A549 (cell line): Measurements from ENCODE around the gene ZNF367. TPM values are rescaled to one million over a fixed set of nuclear protein-coding genes. Genes with fewer than 3 reads are reported as not detected.
A peak's percentile ranks its signal among the peaks of the same experiment; 100 is the strongest.

Experiments used
- ATAC-seq, 2 experiments: fragments of 200-7000 bp in 1 of 2; fragments of >200 bp in 1 of 2; cut with Nextera tagmentation in 1 of 2; cut with Tn5 transposase in 1 of 2; 3 replicates each; pipeline versions ENCODE4 v1.8.0 to v1.9.1; 2018 to 2020; ENCODE audit warnings: mild to moderate bottlenecking in 1 of 2, moderate library complexity in 1 of 2
- CTCF ChIA-PET: fragments of 300-600 bp; sonication (Branson Sonifier 250); formaldehyde crosslinking; extraction: SDS; loops from one replicate; lab custom pipeline; 2021; ENCODE audit warnings: antibody characterized with exemption, inconsistent platforms; lab: Yijun Ruan, JAX
- POLR2A ChIA-PET: fragments of 350-600 bp; formaldehyde crosslinking; extraction: SDS; loops from one replicate; lab custom pipeline; 2021; ENCODE audit warnings: antibody characterized with exemption, inconsistent platforms; lab: Yijun Ruan, JAX
- DNase-seq, 2 experiments: peaks; one replicate each; pipeline versions ENCODE4 v3.0.0 to v3.0.0-alpha.2; 2011 to 2016; ENCODE audit warnings: low read depth in 1 of 2, low spot score in 1 of 2
- FAIRE-seq: peaks from 2 replicates; lab custom pipeline; 2011; peaks lifted over from hg19 to GRCh38; lab: Jason Lieb, UNC
- H3K27ac ChIP-seq, 2 experiments: fragments of >200 bp; sonication (Bioruptor Twin); formaldehyde crosslinking; 3 replicates each; pipeline ENCODE4 v1.5.1; 2016 to 2017
- H3K4me1 ChIP-seq: fragments of >200 bp; sonication (Bioruptor Twin); formaldehyde crosslinking; 3 replicates; pipeline ENCODE4 v1.6.1; 2016
- H3K4me2 ChIP-seq: fragments of >200 bp; sonication (Bioruptor Twin); formaldehyde crosslinking; 3 replicates; pipeline ENCODE4 v1.6.1; 2016
- H3K4me3 ChIP-seq: fragments of >200 bp; sonication (Bioruptor Twin); formaldehyde crosslinking; 3 replicates; pipeline ENCODE4 v1.5.1; 2016
- H3K9me3 ChIP-seq: fragments of >200 bp; sonication (Bioruptor Twin); formaldehyde crosslinking; 3 replicates; pipeline ENCODE4 v1.6.1; 2016
- BCL3 ChIP-seq: fragments of >200 bp; sonication (Bioruptor Twin); formaldehyde crosslinking; IDR thresholded peaks from 3 replicates; pipeline ENCODE4 v1.6.1; 2016
- FOSB ChIP-seq: fragments of 250-450 bp; sonication (Bioruptor Pico); IDR thresholded peaks from 2 replicates; pipeline ENCODE4 v1.5.0; 2020; ENCODE audit warnings: mild to moderate bottlenecking, moderate library complexity
- FOSL2 ChIP-seq, 2 experiments: fragments of 450-650 bp in 1 of 2; fragments of >200 bp in 1 of 2; sonication (Bioruptor Twin) in 1 of 2; formaldehyde crosslinking; IDR thresholded peaks; 2 replicates each; pipeline versions ENCODE4 v1.5.0 to v1.6.1; 2016 to 2020; ENCODE audit warnings: mild to moderate bottlenecking in 1 of 2, moderate library complexity in 1 of 2
- HOXB13 ChIP-seq: fragments of 250-450 bp; sonication (Bioruptor Pico); IDR thresholded peaks from 2 replicates; pipeline ENCODE4 v1.5.0; 2020; ENCODE audit warnings: low read depth, mild to moderate bottlenecking, moderate library complexity
- MAFK ChIP-seq: fragments of 450-650 bp; IDR thresholded peaks from 2 replicates; pipeline ENCODE4 v1.6.1; 2014; ENCODE audit not compliant: partially characterized antibody
- MAX ChIP-seq: IDR thresholded peaks from 2 replicates; pipeline ENCODE4 v1.6.1; 2012
- NPAS2 ChIP-seq: fragments of 250-450 bp; sonication (Bioruptor Pico); IDR thresholded peaks from 2 replicates; pipeline ENCODE4 v1.8.0; 2022; ENCODE audit warnings: mild to moderate bottlenecking, moderate library complexity, borderline replicate concordance
- NR3C1 ChIP-seq: fragments of >200 bp; sonication (Bioruptor Twin); formaldehyde crosslinking; IDR thresholded peaks from 3 replicates; pipeline ENCODE4 v1.6.1; 2017
- PBX3 ChIP-seq: IDR thresholded peaks from 2 replicates; pipeline ENCODE4 v1.6.1; 2012
- POLR2A ChIP-seq: IDR thresholded peaks from 2 replicates; pipeline ENCODE4 v1.6.1; 2012; ENCODE audit warnings: mild to moderate bottlenecking, low read length
- REST ChIP-seq: fragments of 200-600 bp; sonication (generic); IDR thresholded peaks from 2 replicates; pipeline ENCODE4 v1.6.1; 2016; ENCODE audit warnings: antibody characterized with exemption, mild to moderate bottlenecking, moderate library complexity
- RFX5 ChIP-seq: fragments of 450-650 bp; IDR thresholded peaks from 2 replicates; pipeline ENCODE4 v1.7.1; 2014; ENCODE audit warnings: antibody characterized with exemption, mild to moderate bottlenecking, moderate library complexity
- WGBS: methylation state at CpG from one replicate; pipeline ENCODE4 v1.1.6; 2017; ENCODE audit errors: missing lambda C conversion rate; 5-methylcytosine and 5-hydroxymethylcytosine counted together
- polyA plus RNA-seq, 4 experiments: library from polyadenylated mRNA; depleted of rRNA in 3 of 4; stranded (reverse); fragments of >200 nt; fragmentation: RNase III in 1 of 4; extraction: RNeasy Plus Mini Kit Qiagen cat#74134 plus additional on column Dnase treatment in 1 of 4; gene quantifications; 2 replicates in 3 of 4; 3 replicates in 1 of 4; pipeline ENCODE4 v1.2.3, GENCODE V29; 2011 to 2017

The ZNF367 gene
- polyA plus RNA-seq, 2 of the 4 experiments (the other 2 are of a cell fraction), result 4.8 to 8.3 TPM

GRCh38 chr9:96413302-96414221 is 4.6 kb downstream of the ZNF367 start:
- FAIRE-seq (no peak), DNase-seq (no peak), ATAC-seq (no peak)
- 0 out of 6 replicates have a peak overlapping the region, but pooled peaks of 1 of the 2 experiments have one; percentile 6 for H3K27ac ChIP-seq
- 78% methylated on average over 7 of the region's 7 CpGs for WGBS
- peaks cover 16% of the 10 kb centered on the region; the same call in 2 of the 3 replicates for H3K4me1 ChIP-seq
- POLR2A ChIA-PET, result interaction anchor here (0.8 kb wide), 1 partner anchor 69 kb away, joined by 4 read pairs; no protein-coding TSS in a partner anchor
- no peak overlapping the region for H3K4me3 ChIP-seq
- H3K9me3 ChIP-seq, result no peaks in the 10 kb centered on the region
- no peak overlapping the region for H3K4me2 ChIP-seq
- TF ChIP-seq HOXB13 (no peak), POLR2A (no peak), FOSB (CRISPR knock-in tag) (0 out of 2 replicates have a peak, but pooled peaks have one; percentile 15), MAFK (peak; percentile 95), FOSL2 (IDR thresholded peaks at IDR 0.05) (no peak), FOSL2 (CRISPR knock-in tag; IDR thresholded peaks at IDR 0.05) (no peak), REST (no peak), PBX3 (no peak)
- CTCF ChIA-PET, result interaction anchor here (1.1 to 1.8 kb wide), 4 partner anchors 36 to 181 kb away, joined by 3 to 7 read pairs (median 4); partner anchors contain the start of gene HABP4

- peaks cover 21% of the 10 kb centered on the region; the same call in 2 of the 3 replicates for H3K4me1 ChIP-seq
- TF ChIP-seq NPAS2 (CRISPR knock-in tag) (no peak), BCL3 (no peak), NR3C1 (no peak), REST (no peak), MAX (no peak), RFX5 (no peak)
- DNase-seq (no peak), ATAC-seq (no peak), FAIRE-seq (no peak)
- ChIA-PET CTCF (interaction anchor here (0.6 to 1.7 kb wide), 3 partner anchors 31 to 89 kb away, joined by 3 read pairs; no protein-coding TSS in a partner anchor), POLR2A (interaction anchor here (0.6 kb wide), 1 partner anchor 26 kb away, joined by 3 read pairs; no protein-coding TSS in a partner anchor)
- H3K27ac ChIP-seq, result no peak overlapping the region
- 86% methylated on average over 8 of the region's 8 CpGs for WGBS
- no peak overlapping the region for H3K4me2 ChIP-seq
- H3K4me3 ChIP-seq, result no peak overlapping the region
- no peaks in the 10 kb centered on the region for H3K9me3 ChIP-seq
Measured at GRCh38 chr9:96412174-96412913, 5.8 kb downstream of the ZNF367 start.
